Motor neuron (in vitro differentiated cells): ENCODE measurements around the gene COL27A1. TPM values are rescaled to one million over a fixed set of nuclear protein-coding genes. Genes with fewer than 3 reads are reported as not detected.

Source experiments
- ATAC-seq, 8 experiments: fragments of 200-7000 bp; cut with Tn5 transposase; replicated peaks in 6 of 8; 2 replicates each; pipeline ENCODE4 v1.8.0; 2021; ENCODE audit warnings: mild to moderate bottlenecking in 8 of 8, moderate library complexity in 8 of 8
- H3K27ac ChIP-seq, 2 donors: fragments of 250-450 bp; sonication (Bioruptor Pico); 2 replicates each; pipeline ENCODE4 v1.9.0; 2021; ENCODE audit warnings: antibody characterized with exemption in 2 of 2, mild to moderate bottlenecking in 2 of 2, moderate library complexity in 1 of 2
- H3K4me1 ChIP-seq, 2 donors: fragments of 250-450 bp; sonication (Bioruptor Pico); replicated peaks in 1 of 2; 2 replicates each; pipeline ENCODE4 v1.6.1; 2021; ENCODE audit warnings: antibody characterized with exemption in 2 of 2, mild to moderate bottlenecking in 2 of 2, moderate library complexity in 1 of 2
- H3K4me3 ChIP-seq, 5 donors: fragments of 250-450 bp; sonication (Bioruptor Pico); 2 replicates each; pipeline ENCODE4 v1.9.0; 2021; ENCODE audit warnings: antibody characterized with exemption in 5 of 5, mild to moderate bottlenecking in 5 of 5, moderate library complexity in 4 of 5
- WGBS, 10 experiments: fragments of 450-650 bp; shearing (Covaris generic); methylation state at CpG; one replicate each; pipeline ENCODE4 v1.0.0; 2022; 5-methylcytosine and 5-hydroxymethylcytosine counted together
- in situ Hi-C, 9 experiments: fragments of 400-800 bp; cut with MboI; loops; one replicate each; pipeline ENCODE4 v1.15.0; 2021; ENCODE audit warnings: low sequenced_read_pairs in 9 of 9, low pct_unique_long_range_greater_than_20kb in 2 of 9; ENCODE audit not compliant: unreplicated experiment in 9 of 9
- total RNA-seq, 8 experiments: library from RNA; unstranded; fragments of 300-600 nt; gene quantifications; 2 replicates each; pipeline versions ENCODE4 v1.2.3 to v1.2.4, GENCODE V29; 2022

Gene COL27A1
- total RNA-seq, 8 experiments from 2014 or later: 0.54 to 40.3 (median 4.2) TPM

DNA sequence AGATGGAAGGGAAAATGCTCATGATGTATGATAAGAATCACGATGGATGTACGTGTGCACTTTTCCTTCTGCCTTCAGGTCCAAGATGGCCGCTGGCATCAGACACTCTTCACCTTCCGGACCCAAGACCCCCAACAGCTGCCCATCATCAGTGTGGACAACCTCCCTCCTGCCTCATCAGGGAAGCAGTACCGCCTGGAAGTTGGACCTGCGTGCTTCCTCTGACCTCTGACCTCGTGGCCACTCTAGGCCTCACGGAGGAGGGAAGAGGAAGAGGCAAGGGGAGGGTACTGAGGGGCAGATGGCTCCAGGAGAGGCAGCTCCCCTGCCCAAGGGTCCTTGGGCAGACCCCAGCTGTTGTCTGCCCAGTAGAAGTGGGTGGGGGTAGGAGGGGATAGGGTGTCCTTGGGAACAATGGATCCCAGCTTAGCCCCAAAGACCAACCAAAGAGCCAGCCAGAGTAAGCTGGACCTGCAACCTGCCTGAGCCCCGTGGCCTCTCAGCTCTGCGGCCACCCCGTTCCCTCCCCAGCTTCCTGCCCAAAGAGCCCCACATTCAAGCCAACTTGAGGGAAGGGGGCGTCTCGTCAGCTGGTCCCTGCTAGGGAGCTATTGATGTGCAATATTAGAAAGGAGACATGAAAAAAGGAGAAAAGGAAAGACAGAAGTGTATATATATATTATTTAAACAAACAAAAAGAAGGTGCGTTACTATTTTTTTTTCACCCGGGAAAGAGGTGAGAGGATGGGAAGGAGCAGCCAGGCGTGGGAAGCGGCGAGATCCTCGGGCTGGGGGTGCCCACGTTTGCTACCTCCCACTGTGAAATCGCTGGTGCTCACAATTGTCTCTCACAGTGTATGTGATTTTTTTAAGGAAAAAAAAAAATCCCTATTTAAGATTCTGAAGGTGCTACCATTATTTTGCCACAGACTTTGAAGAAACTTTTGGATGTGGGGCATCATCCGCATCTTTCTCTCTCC lies 155.4 kb downstream of the COL27A1 start:
- in situ Hi-C loops: no loop called here
- H3K27ac ChIP-seq: no peak overlapping the region
- WGBS, 10 experiments: 78 to 100% (median 96%) methylated on average over 1 to 19 of the region's 22 CpGs
- no peak overlapping the region for H3K4me3 ChIP-seq
- no peak for ATAC-seq
- H3K4me1 ChIP-seq: peaks cover 3 to 4% of the 10 kb centered on the region in 2 donors

DNA sequence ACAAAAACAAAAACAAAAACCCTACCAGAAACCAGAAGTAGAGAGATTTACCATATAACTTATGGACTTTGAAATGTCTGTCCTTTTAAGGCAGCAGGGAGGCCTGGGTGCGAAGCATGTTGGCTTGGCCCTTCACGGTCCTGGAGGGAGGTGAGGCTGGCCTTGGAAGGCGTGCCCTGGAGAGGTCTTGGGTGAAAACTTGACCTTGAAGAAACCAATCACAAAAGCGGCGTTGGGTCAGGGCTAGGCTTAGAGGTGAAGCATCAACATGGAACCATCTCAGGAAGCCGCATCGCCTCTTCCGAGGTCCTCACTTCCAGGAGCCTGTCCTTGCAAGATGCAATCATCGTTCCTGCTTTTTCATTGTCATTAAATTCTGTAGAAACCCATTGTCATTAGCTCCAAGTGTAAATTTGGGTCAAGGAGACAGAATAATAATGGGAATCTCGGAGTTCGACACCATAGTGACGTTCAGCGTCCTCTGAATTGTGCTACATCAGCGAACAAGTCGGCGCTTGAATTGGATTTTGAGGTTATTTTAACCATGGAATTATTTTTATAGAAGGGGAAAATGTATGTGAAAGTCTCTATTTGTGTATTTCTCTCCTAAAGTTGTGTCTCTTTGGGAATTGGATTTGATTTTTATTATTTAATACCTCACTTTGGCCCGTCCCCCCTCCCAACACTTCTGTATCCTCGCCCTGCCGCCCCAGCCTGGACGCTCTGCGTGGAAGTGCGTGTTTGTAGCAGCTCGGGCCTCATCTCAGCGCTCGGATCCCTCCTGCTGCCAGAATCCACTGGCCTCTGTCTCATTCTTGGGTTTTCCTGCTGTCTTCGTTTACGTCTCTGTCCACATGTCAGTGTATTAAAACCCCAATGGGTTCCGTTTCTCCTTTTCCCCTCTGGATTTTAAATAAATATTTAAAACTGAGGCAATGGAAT lies 156.5 kb downstream of the COL27A1 start:
- 86 to 98% (median 91%) methylated on average over 5 to 14 of the region's 28 CpGs for WGBS, 10 experiments
- no peak overlapping the region for H3K27ac ChIP-seq
- in situ Hi-C loops: no loop called here
- ATAC-seq: no peak
- H3K4me3 ChIP-seq: no peak overlapping the region
- no peaks in the 10 kb centered on the region for H3K4me1 ChIP-seq

- H3K27ac ChIP-seq: no peak overlapping the region
- in situ Hi-C loops: no loop called here
- no peak for ATAC-seq
- H3K4me1 ChIP-seq: no peaks in the 10 kb centered on the region
- 50 to 100% (median 80%) methylated on average over 1 to 4 of the region's 8 CpGs; no CpG with 5 or more reads in 1 of the 10 experiments for WGBS, 10 experiments
- no peak overlapping the region for H3K4me3 ChIP-seq
Measured at GRCh38 chr9:114312513-114312875, 157.2 kb downstream of the COL27A1 start.

- WGBS, 10 experiments: 20 to 100% (median 89%) methylated on average over 1 to 8 of the region's 8 CpGs
- Histone ChIP-seq H3K4me3 (no peak overlapping the region), H3K27ac (no peak overlapping the region), H3K4me1 (peaks cover 2 to 4% of the 10 kb centered on the region in 2 donors)
- in situ Hi-C loops: no loop called here
- ATAC-seq: no peak
Measured at GRCh38 chr9:114313186-114313585, 157.8 kb downstream of the COL27A1 start.

GRCh38 chr9:114314256-114314867 lies 159.0 kb downstream of the COL27A1 start:
- H3K4me1 ChIP-seq: peaks cover 2 to 4% of the 10 kb centered on the region in 2 donors
- no peak overlapping the region for H3K27ac ChIP-seq
- no peak overlapping the region for H3K4me3 ChIP-seq
- ATAC-seq: no peak
- in situ Hi-C loops: no loop called here
- WGBS, 10 experiments: 64 to 100% (median 93%) methylated on average over 1 to 6 of the region's 7 CpGs; no CpG with 5 or more reads in 3 of the 10 experiments

- in situ Hi-C loops: no loop called here
- Histone ChIP-seq H3K27ac (no peak overlapping the region), H3K4me1 (peaks cover 2 to 4% of the 10 kb centered on the region in 2 donors), H3K4me3 (no peak overlapping the region)
- 74 to 100% (median 93%) methylated on average over 1 to 5 of the region's 8 CpGs; no CpG with 5 or more reads in 1 of the 10 experiments for WGBS, 10 experiments
- ATAC-seq: no peak
Measured at GRCh38 chr9:114314881-114315722, 159.8 kb downstream of the COL27A1 start.

DNA sequence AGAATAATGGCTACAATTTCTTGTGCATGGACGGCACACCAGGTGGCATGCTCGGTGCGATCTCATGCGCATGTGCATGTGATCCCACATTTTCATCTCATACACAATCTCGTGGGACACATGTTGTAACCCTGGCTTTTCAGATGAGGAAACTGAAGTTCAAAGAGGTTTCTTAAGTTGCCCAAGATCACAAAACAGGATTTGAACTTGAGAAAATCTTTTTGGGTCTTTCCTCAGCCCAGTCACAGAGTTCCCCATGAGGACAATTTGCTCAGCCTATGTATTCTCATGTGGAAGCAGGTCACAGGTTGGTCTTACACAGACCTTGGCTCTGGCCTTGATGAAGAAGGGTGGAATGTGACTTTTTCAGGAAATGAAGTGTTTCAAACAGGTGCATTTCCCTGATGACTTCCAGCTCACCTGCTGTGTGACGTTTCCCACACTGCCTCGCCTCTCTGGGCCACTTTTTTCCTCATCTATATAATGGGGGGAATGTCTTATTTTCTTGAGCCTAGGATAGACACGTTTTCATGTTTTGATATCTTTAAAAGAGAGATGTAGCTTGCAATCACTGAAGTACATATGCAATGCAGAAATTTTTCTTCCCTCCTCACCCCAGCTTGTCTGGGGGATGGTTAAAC lies 160.5 kb downstream of the COL27A1 start:
- H3K27ac ChIP-seq: no peak overlapping the region
- no peak overlapping the region for H3K4me3 ChIP-seq
- in situ Hi-C loops: no loop called here
- ATAC-seq: no peak
- peaks cover 2 to 4% of the 10 kb centered on the region in 2 donors for H3K4me1 ChIP-seq
- WGBS, 10 experiments: 20 to 100% (median 88%) methylated on average over 1 to 8 of the region's 8 CpGs; no CpG with 5 or more reads in 1 of the 10 experiments

DNA sequence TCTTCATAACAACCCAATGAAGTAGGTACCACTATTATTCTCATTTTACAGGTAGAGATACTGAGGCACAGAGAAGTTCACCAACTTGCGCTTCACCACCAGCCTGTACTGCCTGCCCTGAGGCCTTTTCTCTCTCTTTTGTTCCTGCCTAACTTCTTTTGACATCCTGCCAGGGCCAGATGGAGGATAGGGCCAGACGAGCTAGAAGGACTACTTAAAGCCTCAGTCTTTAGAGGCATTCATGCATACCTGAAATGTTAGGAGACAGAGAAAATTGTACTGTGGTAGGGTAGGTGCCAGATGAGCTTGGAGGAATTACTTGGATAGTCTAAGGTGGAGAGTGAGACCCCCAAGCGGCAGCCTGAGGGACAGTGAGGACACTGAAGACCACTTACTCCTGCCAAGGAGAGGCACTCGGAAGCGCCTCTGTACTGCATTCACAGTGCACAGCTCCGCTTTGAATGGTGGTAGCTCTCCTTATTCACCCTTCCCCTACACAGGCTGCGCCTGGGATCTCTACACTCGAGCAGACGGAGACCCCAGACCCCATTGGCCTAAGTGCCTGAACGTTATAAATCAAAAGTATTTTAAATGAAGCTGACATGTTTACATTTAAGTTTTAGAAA lies 161.4 kb downstream of the COL27A1 start:
- Histone ChIP-seq H3K4me1 (peaks cover 2 to 4% of the 10 kb centered on the region in 2 donors), H3K4me3 (no peak overlapping the region), H3K27ac (no peak overlapping the region)
- ATAC-seq: peak in 2 of 8 experiments; percentile 10 to 12
- 0 to 91% (median 73%) methylated on average over 1 to 7 of the region's 10 CpGs; no CpG with 5 or more reads in 2 of the 10 experiments for WGBS, 10 experiments
- in situ Hi-C loops: no loop called here

DNA sequence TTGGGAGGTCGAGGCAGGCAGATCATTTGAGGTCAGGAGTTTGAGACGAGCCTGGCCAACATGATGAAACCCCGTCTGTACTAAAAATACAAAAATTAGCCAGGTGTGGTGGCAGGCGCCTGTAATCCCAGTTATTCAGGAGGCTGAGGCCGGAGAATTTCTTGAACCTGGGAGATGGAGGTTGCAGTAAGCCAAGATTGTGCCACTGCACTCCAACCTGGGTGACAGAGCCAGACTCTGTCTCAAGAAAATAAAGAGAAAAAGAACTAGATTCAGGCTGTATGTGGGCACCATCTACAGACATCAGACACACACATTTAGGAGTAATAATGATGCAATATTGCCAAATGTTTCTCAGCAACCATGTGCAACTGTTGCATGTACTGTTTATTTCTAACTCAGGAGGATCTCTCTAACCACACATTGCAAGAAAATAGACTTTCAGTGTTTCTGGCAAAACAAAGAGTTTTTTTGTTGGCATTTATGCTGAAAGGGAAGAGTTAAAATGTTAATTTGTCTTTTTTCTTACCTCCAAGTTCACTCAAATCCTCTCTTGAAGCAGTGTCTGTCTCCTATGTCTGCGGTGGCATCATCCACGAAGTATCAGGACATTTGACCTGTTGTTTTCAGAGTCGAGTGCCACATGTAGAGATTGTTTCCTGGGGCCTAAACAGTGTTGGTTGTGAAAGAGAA lies 162.5 kb downstream of the COL27A1 start:
- 22 to 100% (median 80%) methylated on average over 1 to 7 of the region's 8 CpGs for WGBS, 10 experiments
- in situ Hi-C loops: no loop called here

DNA sequence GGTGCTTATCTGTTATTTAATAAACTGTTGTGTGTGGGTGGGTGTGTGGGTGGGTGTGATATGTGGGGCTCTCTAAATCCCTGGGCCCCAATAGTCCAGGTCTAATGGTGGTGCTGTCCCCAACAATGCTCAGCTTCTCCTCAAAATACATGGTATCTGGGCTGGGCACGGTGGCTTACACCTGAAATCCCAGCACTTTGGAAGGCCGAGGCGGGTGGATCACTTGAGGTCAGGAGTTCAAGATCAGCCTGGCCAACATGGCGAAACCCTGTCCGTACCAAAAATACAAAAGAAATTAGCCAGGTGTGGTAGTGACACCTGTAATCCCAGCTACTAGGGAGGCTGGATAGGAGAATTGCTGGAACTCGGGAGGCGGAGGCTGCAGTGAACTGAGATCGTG lies 163.1 kb downstream of the COL27A1 start:
- Histone ChIP-seq H3K4me1 (peaks cover 2 to 4% of the 10 kb centered on the region in 2 donors), H3K27ac (no peak overlapping the region), H3K4me3 (no peak overlapping the region)
- 89 to 100% (median 93%) methylated on average over 2 to 8 of the region's 8 CpGs; no CpG with 5 or more reads in 2 of the 10 experiments for WGBS, 10 experiments
- no peak for ATAC-seq
- in situ Hi-C loops: no loop called here

More for the DNA sequence above, 162.5 kb downstream of the COL27A1 start:
- peaks cover 2 to 4% of the 10 kb centered on the region in 2 donors for H3K4me1 ChIP-seq
- no peak overlapping the region for H3K4me3 ChIP-seq
- no peak overlapping the region for H3K27ac ChIP-seq
- peak in 3 of 8 experiments; percentile 61 to 82 (median 68) for ATAC-seq

- WGBS, 10 experiments: 59 to 100% (median 84%) methylated on average over 1 to 3 of the region's 3 CpGs
- H3K4me1 ChIP-seq: peaks cover 2 to 4% of the 10 kb centered on the region in 2 donors
- no peak overlapping the region for H3K27ac ChIP-seq
- ATAC-seq: peak in 5 of 8 experiments; percentile 10 to 93 (median 82)
- in situ Hi-C loops: no loop called here
- H3K4me3 ChIP-seq: no peak overlapping the region
Measured at GRCh38 chr9:114319147-114319546, 163.8 kb downstream of the COL27A1 start.
